ENCODE data around the gene PARP14.
"Not testable (repeated sequence)": the region's sequence is repeated elsewhere in the genome, so short reads cannot be mapped to it uniquely, and the experiment has no call there.

The PARP14 gene

GRCh38 chr3:122679882-122680474 lies 661 bp upstream of the PARP14 start:
- Histone ChIP-seq H2AFZ (ENCODE audit: low read depth, low read length) (peak overlapping the region; percentile 56), H3K9me3 (ENCODE audit: insufficient read depth, low read length) (peaks cover 6% of the 10 kb centered on the region), H3K27ac (ENCODE audit: low read length) (peak overlapping the region; percentile 93), H3K4me2 (ENCODE audit: low read length) (peak overlapping the region; percentile 92), H3K4me3 (ENCODE audit: low read length) (peak overlapping the region; percentile 91), H3K9ac (ENCODE audit: low read length) (peak overlapping the region; percentile 94), H4K20me1 (ENCODE audit: insufficient read depth, low read length) (peaks cover 16% of the 10 kb centered on the region), H3K36me3 (replicated peaks; ENCODE audit: low read depth, low read length) (peaks cover 23% of the 10 kb centered on the region), H3K4me1 (ENCODE audit: low read length) (peaks cover 43% of the 10 kb centered on the region), H3K27me3 (ENCODE audit: low read depth, low read length) (no peaks in the 10 kb centered on the region), H3K79me2 (ENCODE audit: low read length) (peaks cover 54% of the 10 kb centered on the region)
- no peak for TF ChIP-seq CTCF (IDR thresholded peaks at IDR 0.05; ENCODE audit: low read depth, low read length)
- TF ChIP-seq EZH2phosphoT487 (IDR thresholded peaks at IDR 0.05; ENCODE audit: low read depth) = no peak

GRCh38 chr3:122681284-122681973 lies 790 bp downstream of the PARP14 start:
- Histone ChIP-seq H3K36me3 (replicated peaks; ENCODE audit: low read depth, low read length) (peaks cover 23% of the 10 kb centered on the region), H3K4me2 (ENCODE audit: low read length) (peak overlapping the region; percentile 92), H3K27ac (ENCODE audit: low read length) (peak overlapping the region; percentile 93), H3K4me3 (ENCODE audit: low read length) (peak overlapping the region; percentile 91), H3K9ac (ENCODE audit: low read length) (peak overlapping the region; percentile 94), H3K9me3 (ENCODE audit: insufficient read depth, low read length) (no peaks in the 10 kb centered on the region), H3K4me1 (ENCODE audit: low read length) (peaks cover 43% of the 10 kb centered on the region), H4K20me1 (ENCODE audit: insufficient read depth, low read length) (peaks cover 16% of the 10 kb centered on the region), H3K79me2 (ENCODE audit: low read length) (peaks cover 56% of the 10 kb centered on the region), H2AFZ (ENCODE audit: low read depth, low read length) (0 out of 2 replicates have a peak overlapping the region, but pooled peaks have one; percentile 13), H3K27me3 (ENCODE audit: low read depth, low read length) (no peaks in the 10 kb centered on the region)
- TF ChIP-seq CTCF (IDR thresholded peaks at IDR 0.05; ENCODE audit: low read depth, low read length) (no peak), EZH2phosphoT487 (IDR thresholded peaks at IDR 0.05; ENCODE audit: low read depth) (no peak)

- peaks cover 56% of the 10 kb centered on the region for H3K79me2 ChIP-seq (ENCODE audit: low read length)
- H4K20me1 ChIP-seq (ENCODE audit: insufficient read depth, low read length) = peaks cover 16% of the 10 kb centered on the region
- no peak for TF ChIP-seq CTCF (IDR thresholded peaks at IDR 0.05; ENCODE audit: low read depth, low read length)
- no peak for TF ChIP-seq EZH2phosphoT487 (IDR thresholded peaks at IDR 0.05; ENCODE audit: low read depth)
- H3K4me3 ChIP-seq (ENCODE audit: low read length) = peak overlapping the region; percentile 91
- no peak overlapping the region for H2AFZ ChIP-seq (ENCODE audit: low read depth, low read length)
- peak overlapping the region; percentile 94 for H3K9ac ChIP-seq (ENCODE audit: low read length)
- peaks cover 43% of the 10 kb centered on the region for H3K4me1 ChIP-seq (ENCODE audit: low read length)
- no peaks in the 10 kb centered on the region for H3K27me3 ChIP-seq (ENCODE audit: low read depth, low read length)
- peaks cover 28% of the 10 kb centered on the region for H3K36me3 ChIP-seq (replicated peaks; ENCODE audit: low read depth, low read length)
- peak overlapping the region; percentile 93; the same call in 1 of the 2 replicates for H3K27ac ChIP-seq (ENCODE audit: low read length)
- no peaks in the 10 kb centered on the region for H3K9me3 ChIP-seq (ENCODE audit: insufficient read depth, low read length)
- peak overlapping the region; percentile 92 for H3K4me2 ChIP-seq (ENCODE audit: low read length)
Measured at GRCh38 chr3:122681974-122682409, 1.4 kb downstream of the PARP14 start.

GRCh38 chr3:122682778-122683411 lies 2.3 kb downstream of the PARP14 start:
- not testable (repeated sequence) for H2AFZ ChIP-seq (ENCODE audit: low read depth, low read length); H3K9me3 ChIP-seq (ENCODE audit: insufficient read depth, low read length); H3K27me3 ChIP-seq (ENCODE audit: low read depth, low read length); H3K27ac ChIP-seq (ENCODE audit: low read length)
- H3K79me2 ChIP-seq (ENCODE audit: low read length) = peaks cover 56% of the 10 kb centered on the region
- H3K4me1 ChIP-seq (ENCODE audit: low read length) = peaks cover 40% of the 10 kb centered on the region
- peak overlapping the region; percentile 94; the same call in 1 of the 2 replicates for H3K9ac ChIP-seq (ENCODE audit: low read length)
- peaks cover 16% of the 10 kb centered on the region for H4K20me1 ChIP-seq (ENCODE audit: insufficient read depth, low read length)
- H3K4me3 ChIP-seq (ENCODE audit: low read length) = peak overlapping the region; percentile 91
- peaks cover 37% of the 10 kb centered on the region for H3K36me3 ChIP-seq (replicated peaks; ENCODE audit: low read depth, low read length)
- peak overlapping the region; percentile 92 for H3K4me2 ChIP-seq (ENCODE audit: low read length)

All from OCI-LY3 (cell line).